ENCODE results near the gene MAD1L1.

The MAD1L1 gene

GRCh38 chr7:2072042-2072441 is 160.7 kb downstream of the MAD1L1 start:
- H3K27ac ChIP-seq = no peak overlapping the region
- H3K9ac ChIP-seq = no peak overlapping the region
- no peak overlapping the region for H3K4me2 ChIP-seq
- H3K36me3 ChIP-seq (ENCODE audit: insufficient read depth) = no peaks in the 10 kb centered on the region; the same call in 1 of the 2 replicates
- no peaks in the 10 kb centered on the region for H3K27me3 ChIP-seq (ENCODE audit: insufficient read depth, low read depth)
- TF ChIP-seq, protein P1, sequence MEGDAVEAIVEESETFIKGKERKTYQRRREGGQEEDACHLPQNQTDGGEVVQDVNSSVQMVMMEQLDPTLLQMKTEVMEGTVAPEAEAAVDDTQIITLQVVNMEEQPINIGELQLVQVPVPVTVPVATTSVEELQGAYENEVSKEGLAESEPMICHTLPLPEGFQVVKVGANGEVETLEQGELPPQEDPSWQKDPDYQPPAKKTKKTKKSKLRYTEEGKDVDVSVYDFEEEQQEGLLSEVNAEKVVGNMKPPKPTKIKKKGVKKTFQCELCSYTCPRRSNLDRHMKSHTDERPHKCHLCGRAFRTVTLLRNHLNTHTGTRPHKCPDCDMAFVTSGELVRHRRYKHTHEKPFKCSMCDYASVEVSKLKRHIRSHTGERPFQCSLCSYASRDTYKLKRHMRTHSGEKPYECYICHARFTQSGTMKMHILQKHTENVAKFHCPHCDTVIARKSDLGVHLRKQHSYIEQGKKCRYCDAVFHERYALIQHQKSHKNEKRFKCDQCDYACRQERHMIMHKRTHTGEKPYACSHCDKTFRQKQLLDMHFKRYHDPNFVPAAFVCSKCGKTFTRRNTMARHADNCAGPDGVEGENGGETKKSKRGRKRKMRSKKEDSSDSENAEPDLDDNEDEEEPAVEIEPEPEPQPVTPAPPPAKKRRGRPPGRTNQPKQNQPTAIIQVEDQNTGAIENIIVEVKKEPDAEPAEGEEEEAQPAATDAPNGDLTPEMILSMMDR (conservative IDR thresholded peaks at IDR 0.05; ENCODE audit: low read depth, low read length) = no peak
- no peak overlapping the region for H2AFZ ChIP-seq (ENCODE audit: low read depth)
- no peaks in the 10 kb centered on the region for H3K4me1 ChIP-seq (ENCODE audit: low read depth, poor library complexity, severe bottlenecking)
- H3K4me3 ChIP-seq (IDR thresholded peaks at IDR 0.05; ENCODE audit: insufficient read depth, low read depth, low read length) = no peak overlapping the region
- no peaks in the 10 kb centered on the region for H4K20me1 ChIP-seq (ENCODE audit: insufficient read depth)
- H3K79me2 ChIP-seq (ENCODE audit: insufficient read depth, low read depth) = no peaks in the 10 kb centered on the region

DNA sequence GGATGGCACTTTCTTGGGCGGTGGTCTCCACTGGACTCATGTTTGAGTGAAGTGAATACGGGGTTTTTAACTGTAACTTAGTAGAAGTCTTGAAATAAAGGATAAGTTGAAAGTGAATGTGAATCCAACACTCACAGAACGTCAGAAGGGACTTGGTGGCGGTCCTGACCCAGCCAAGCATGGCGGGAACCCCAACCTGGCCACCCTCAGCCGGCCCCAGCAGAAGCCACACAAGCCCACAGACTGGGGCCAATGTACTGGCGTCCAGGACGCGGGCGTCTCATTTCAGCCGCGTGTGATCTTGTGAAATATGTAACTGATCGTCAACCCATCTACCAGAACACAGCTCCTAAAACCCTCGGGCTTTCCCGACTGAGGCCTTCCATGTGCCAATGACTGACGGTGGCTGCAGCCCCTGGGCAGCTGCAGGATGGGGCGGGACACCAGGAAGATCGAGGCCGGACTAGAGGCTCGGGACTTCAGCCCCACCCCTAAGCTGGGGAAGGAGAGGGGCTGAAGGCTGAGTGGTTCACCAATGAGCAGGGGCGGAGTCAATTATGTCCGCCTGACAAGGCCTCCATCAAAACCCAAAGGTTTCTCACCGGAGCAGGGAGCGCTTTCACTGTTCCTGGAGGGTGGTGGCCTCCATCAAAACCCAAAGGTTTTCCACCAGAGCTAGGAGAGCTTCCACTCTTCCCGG is 161.5 kb downstream of the MAD1L1 start:
- Histone ChIP-seq H3K4me1 (ENCODE audit: low read depth, poor library complexity, severe bottlenecking) (no peaks in the 10 kb centered on the region), H2AFZ (ENCODE audit: low read depth) (no peak overlapping the region), H3K36me3 (ENCODE audit: insufficient read depth) (no peaks in the 10 kb centered on the region; the same call in 1 of the 2 replicates), H4K20me1 (ENCODE audit: insufficient read depth) (no peaks in the 10 kb centered on the region), H3K27me3 (ENCODE audit: insufficient read depth, low read depth) (no peaks in the 10 kb centered on the region), H3K4me3 (IDR thresholded peaks at IDR 0.05; ENCODE audit: insufficient read depth, low read depth, low read length) (no peak overlapping the region), H3K27ac (no peak overlapping the region), H3K9ac (no peak overlapping the region), H3K4me2 (no peak overlapping the region), H3K79me2 (ENCODE audit: insufficient read depth, low read depth) (no peaks in the 10 kb centered on the region)
- TF ChIP-seq, protein P1 (conservative IDR thresholded peaks at IDR 0.05; ENCODE audit: low read depth, low read length) = no peak

GRCh38 chr7:2070151-2070763 is 162.5 kb downstream of the MAD1L1 start:
- no peaks in the 10 kb centered on the region for H3K27me3 ChIP-seq (ENCODE audit: insufficient read depth, low read depth)
- H4K20me1 ChIP-seq (ENCODE audit: insufficient read depth) = no peaks in the 10 kb centered on the region
- H3K9ac ChIP-seq = no peak overlapping the region
- no peak overlapping the region for H3K4me2 ChIP-seq
- no peaks in the 10 kb centered on the region; the same call in 1 of the 2 replicates for H3K36me3 ChIP-seq (ENCODE audit: insufficient read depth)
- no peaks in the 10 kb centered on the region for H3K79me2 ChIP-seq (ENCODE audit: insufficient read depth, low read depth)
- TF ChIP-seq, protein P1 (conservative IDR thresholded peaks at IDR 0.05; ENCODE audit: low read depth, low read length) = no peak
- no peak overlapping the region for H3K4me3 ChIP-seq (IDR thresholded peaks at IDR 0.05; ENCODE audit: insufficient read depth, low read depth, low read length)
- H3K4me1 ChIP-seq (ENCODE audit: low read depth, poor library complexity, severe bottlenecking) = no peaks in the 10 kb centered on the region
- H2AFZ ChIP-seq (ENCODE audit: low read depth) = no peak overlapping the region
- H3K27ac ChIP-seq = no peak overlapping the region

GRCh38 chr7:2069472-2069860 is 163.3 kb downstream of the MAD1L1 start:
- H3K27ac ChIP-seq = no peak overlapping the region
- H3K36me3 ChIP-seq (ENCODE audit: insufficient read depth) = no peaks in the 10 kb centered on the region; the same call in 1 of the 2 replicates
- TF ChIP-seq, protein P1 (conservative IDR thresholded peaks at IDR 0.05; ENCODE audit: low read depth, low read length) = no peak
- H4K20me1 ChIP-seq (ENCODE audit: insufficient read depth) = no peaks in the 10 kb centered on the region
- no peaks in the 10 kb centered on the region for H3K79me2 ChIP-seq (ENCODE audit: insufficient read depth, low read depth)
- H3K9ac ChIP-seq = no peak overlapping the region
- H3K4me3 ChIP-seq (IDR thresholded peaks at IDR 0.05; ENCODE audit: insufficient read depth, low read depth, low read length) = no peak overlapping the region
- H3K4me1 ChIP-seq (ENCODE audit: low read depth, poor library complexity, severe bottlenecking) = no peaks in the 10 kb centered on the region
- no peak overlapping the region for H2AFZ ChIP-seq (ENCODE audit: low read depth)
- H3K4me2 ChIP-seq = no peak overlapping the region
- no peaks in the 10 kb centered on the region for H3K27me3 ChIP-seq (ENCODE audit: insufficient read depth, low read depth)
